Breast epithelium (tissue), 4 donors: ENCODE measurements around the gene SUPT20HL1. TPM values are rescaled to one million over a fixed set of nuclear protein-coding genes. Genes with fewer than 3 reads are reported as not detected.
"Not testable (repeated sequence)": the region's sequence is repeated elsewhere in the genome, so short reads cannot be mapped to it uniquely, and the experiment has no call there.

ENCODE experiments used
- DNase-seq, 2 donors: peaks; one replicate each; pipeline ENCODE4 v3.0.0-alpha.2; 2019; ENCODE audit warnings: low spot score in 2 of 2
- H3K27ac ChIP-seq, 2 donors: fragments of 200-600 bp; sonication (generic) in 1 of 2; one replicate each; pipeline ENCODE4 v1.5.1; 2016 to 2019; ENCODE audit warnings: mild to moderate bottlenecking in 1 of 2
- H3K27me3 ChIP-seq, 2 donors: fragments of 200-600 bp; sonication (generic) in 1 of 2; one replicate each; pipeline versions ENCODE4 v1.5.1 to v1.6.0; 2017 to 2019; ENCODE audit warnings: control low read depth in 1 of 2, mild to moderate bottlenecking in 1 of 2
- H3K36me3 ChIP-seq: fragments of 200-600 bp; one replicate; pipeline ENCODE4 v1.5.1; 2019
- H3K4me1 ChIP-seq, 2 donors: fragments of 200-600 bp; sonication (generic); one replicate each; pipeline ENCODE4 v1.5.1; 2016 to 2019; ENCODE audit warnings: control low read depth in 1 of 2
- H3K4me3 ChIP-seq, 3 donors: fragments of 200-600 bp; sonication (generic); 1 replicate in 2 of 3; 2 replicates in 1 of 3; pipeline ENCODE4 v1.5.1; 2016 to 2019; ENCODE audit warnings: mild to moderate bottlenecking in 3 of 3, moderate library complexity in 2 of 3
- H3K9me3 ChIP-seq, 2 donors: fragments of 200-600 bp; sonication (generic) in 1 of 2; one replicate each; pipeline ENCODE4 v1.5.1; 2016 to 2019; ENCODE audit warnings: control low read depth in 1 of 2
- POLR2A ChIP-seq: fragments of 450-650 bp; IDR thresholded peaks from one replicate; pipeline ENCODE4 v1.6.1; 2016; ENCODE audit warnings: antibody characterized with exemption, mild to moderate bottlenecking, moderate library complexity
- POLR2AphosphoS5 ChIP-seq, 3 donors: sonication (generic); formaldehyde crosslinking; IDR thresholded peaks; one replicate each; pipeline ENCODE4 v1.6.1; 2017; ENCODE audit warnings: antibody characterized with exemption in 3 of 3
- intact Hi-C: fragments of 100-400 bp; cut with DNase I; formaldehyde crosslinking; loops from one replicate; pipeline ENCODE4 v1.15.1; 2023; ENCODE audit warnings: low total_unique reads
- total RNA-seq, 3 donors: library from RNA; depleted of rRNA; stranded (reverse); fragments of >200 nt; gene quantifications; one replicate each; pipeline ENCODE4 v1.1.0, GENCODE V29; 2016
- TF ChIP-seq, protein P1 (sequence below), 3 donors: fragments of 450-650 bp; IDR thresholded peaks; one replicate each; pipeline ENCODE4 v1.5.1; 2016 to 2017; ENCODE audit warnings: antibody characterized with exemption in 3 of 3, mild to moderate bottlenecking in 3 of 3, moderate library complexity in 3 of 3

SUPT20HL1 gene
- total RNA-seq, 3 donors from 2014 or later = not detected

GRCh38 chrX:24350217-24350616, 10.2 kb upstream of the SUPT20HL1 start:
- Histone ChIP-seq H3K27me3 (peaks cover 0 to 18% of the 10 kb centered on the region in 2 donors), H3K4me3 (no peak overlapping the region), H3K27ac (no peak overlapping the region), H3K9me3 (no peaks in the 10 kb centered on the region), H3K4me1 (no peaks in the 10 kb centered on the region), H3K36me3 (no peaks in the 10 kb centered on the region)
- no peak for DNase-seq
- intact Hi-C loops = no loop called here
- TF ChIP-seq, protein P1, sequence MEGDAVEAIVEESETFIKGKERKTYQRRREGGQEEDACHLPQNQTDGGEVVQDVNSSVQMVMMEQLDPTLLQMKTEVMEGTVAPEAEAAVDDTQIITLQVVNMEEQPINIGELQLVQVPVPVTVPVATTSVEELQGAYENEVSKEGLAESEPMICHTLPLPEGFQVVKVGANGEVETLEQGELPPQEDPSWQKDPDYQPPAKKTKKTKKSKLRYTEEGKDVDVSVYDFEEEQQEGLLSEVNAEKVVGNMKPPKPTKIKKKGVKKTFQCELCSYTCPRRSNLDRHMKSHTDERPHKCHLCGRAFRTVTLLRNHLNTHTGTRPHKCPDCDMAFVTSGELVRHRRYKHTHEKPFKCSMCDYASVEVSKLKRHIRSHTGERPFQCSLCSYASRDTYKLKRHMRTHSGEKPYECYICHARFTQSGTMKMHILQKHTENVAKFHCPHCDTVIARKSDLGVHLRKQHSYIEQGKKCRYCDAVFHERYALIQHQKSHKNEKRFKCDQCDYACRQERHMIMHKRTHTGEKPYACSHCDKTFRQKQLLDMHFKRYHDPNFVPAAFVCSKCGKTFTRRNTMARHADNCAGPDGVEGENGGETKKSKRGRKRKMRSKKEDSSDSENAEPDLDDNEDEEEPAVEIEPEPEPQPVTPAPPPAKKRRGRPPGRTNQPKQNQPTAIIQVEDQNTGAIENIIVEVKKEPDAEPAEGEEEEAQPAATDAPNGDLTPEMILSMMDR (IDR thresholded peaks at IDR 0.05) = no peak
- TF ChIP-seq POLR2A (no peak), POLR2AphosphoS5 (IDR thresholded peaks at IDR 0.05) (no peak)

DNA sequence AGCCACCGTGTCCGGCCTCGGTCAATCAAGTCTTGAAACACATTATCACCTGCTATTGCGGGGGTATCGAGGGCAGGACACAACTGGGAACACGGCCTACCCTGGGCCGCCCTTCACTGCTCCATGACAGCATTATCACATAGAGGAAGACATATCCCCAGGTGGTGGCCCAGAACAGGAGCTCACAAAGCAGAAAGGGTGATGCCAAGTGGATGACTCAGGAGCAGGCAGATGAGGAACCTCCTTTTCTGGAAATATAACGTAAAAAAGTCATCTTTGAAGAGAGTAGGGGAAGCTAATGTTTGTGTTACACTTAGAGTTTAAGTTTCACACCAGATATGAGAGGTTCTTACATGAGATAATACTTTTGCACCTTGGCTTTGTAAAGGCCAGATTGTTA, 5.3 kb upstream of the SUPT20HL1 start:
- intact Hi-C loops = no loop called here
- Histone ChIP-seq H3K36me3 (no peaks in the 10 kb centered on the region), H3K9me3 (no peaks in the 10 kb centered on the region), H3K27me3 (peaks cover 0 to 11% of the 10 kb centered on the region in 2 donors), H3K27ac (no peak overlapping the region), H3K4me1 (no peaks in the 10 kb centered on the region), H3K4me3 (no peak overlapping the region)
- DNase-seq = no peak
- TF ChIP-seq, protein P1 (IDR thresholded peaks at IDR 0.05) = no peak
- TF ChIP-seq POLR2A (no peak), POLR2AphosphoS5 (IDR thresholded peaks at IDR 0.05) (no peak)

DNA sequence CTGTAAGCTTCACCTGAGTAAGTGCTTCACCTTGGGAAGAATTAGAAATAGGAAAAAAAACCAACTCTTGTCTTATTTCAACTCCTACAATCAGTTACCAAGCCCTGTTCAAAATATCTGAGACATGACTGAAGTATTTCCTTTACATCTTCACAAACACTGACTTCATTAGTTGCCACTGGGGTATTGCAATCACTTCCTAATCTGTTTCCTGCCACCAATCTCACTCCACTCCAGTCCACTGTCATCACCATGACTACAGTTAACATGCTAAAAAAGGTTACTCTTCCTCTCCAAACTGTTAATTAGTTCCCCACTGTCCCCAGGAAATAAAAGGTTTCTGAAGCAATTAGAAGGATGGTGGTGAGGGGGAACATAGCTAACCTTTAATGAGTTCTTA, 3.3 kb upstream of the SUPT20HL1 start:
- Histone ChIP-seq H3K27ac (no peak overlapping the region), H3K9me3 (no peaks in the 10 kb centered on the region), H3K27me3 (peaks cover 0 to 7% of the 10 kb centered on the region in 2 donors), H3K4me1 (no peaks in the 10 kb centered on the region), H3K4me3 (no peak overlapping the region), H3K36me3 (no peaks in the 10 kb centered on the region)
- intact Hi-C loops = no loop called here
- TF ChIP-seq POLR2AphosphoS5 (IDR thresholded peaks at IDR 0.05) = no peak
- TF ChIP-seq, protein P1 (IDR thresholded peaks at IDR 0.05) = no peak
- no peak for TF ChIP-seq POLR2A
- DNase-seq = no peak

DNA sequence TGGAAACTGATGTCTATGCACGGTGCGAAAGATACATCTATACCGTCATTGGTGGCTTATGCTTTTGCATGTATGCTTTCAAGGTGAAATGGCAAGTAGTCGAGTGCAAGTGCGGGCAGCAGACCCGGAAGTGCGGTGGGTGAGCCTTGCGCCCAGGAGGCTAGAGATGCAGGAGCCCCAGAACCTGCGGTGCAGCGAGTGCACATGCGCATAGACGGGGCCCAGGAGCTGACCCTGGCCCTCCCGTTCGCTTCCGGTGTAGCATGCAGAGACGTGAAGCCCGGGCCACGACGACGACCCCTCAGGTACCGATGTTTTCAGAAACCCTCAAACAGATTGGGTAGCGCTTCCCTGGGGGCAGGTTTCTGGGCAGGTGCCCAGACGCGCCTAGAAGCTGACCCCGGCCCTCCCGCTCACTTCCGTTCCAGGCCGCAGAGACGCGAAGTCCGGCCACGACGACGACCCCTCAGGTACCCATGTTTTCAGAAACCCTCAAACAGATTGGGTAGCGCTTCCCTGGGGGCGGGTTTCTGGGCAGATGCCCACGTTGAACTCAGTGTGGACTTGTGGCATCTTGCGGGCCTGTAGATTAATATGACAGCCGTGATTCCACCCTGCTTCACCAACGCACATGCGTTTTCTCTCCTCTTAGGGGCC, 1.8 kb downstream of the SUPT20HL1 start:
- intact Hi-C loops, H3K4me3 ChIP-seq, H3K27me3 ChIP-seq, H3K4me1 ChIP-seq, H3K9me3 ChIP-seq, H3K36me3 ChIP-seq, H3K27ac ChIP-seq, DNase-seq: not testable (repeated sequence)

DNA sequence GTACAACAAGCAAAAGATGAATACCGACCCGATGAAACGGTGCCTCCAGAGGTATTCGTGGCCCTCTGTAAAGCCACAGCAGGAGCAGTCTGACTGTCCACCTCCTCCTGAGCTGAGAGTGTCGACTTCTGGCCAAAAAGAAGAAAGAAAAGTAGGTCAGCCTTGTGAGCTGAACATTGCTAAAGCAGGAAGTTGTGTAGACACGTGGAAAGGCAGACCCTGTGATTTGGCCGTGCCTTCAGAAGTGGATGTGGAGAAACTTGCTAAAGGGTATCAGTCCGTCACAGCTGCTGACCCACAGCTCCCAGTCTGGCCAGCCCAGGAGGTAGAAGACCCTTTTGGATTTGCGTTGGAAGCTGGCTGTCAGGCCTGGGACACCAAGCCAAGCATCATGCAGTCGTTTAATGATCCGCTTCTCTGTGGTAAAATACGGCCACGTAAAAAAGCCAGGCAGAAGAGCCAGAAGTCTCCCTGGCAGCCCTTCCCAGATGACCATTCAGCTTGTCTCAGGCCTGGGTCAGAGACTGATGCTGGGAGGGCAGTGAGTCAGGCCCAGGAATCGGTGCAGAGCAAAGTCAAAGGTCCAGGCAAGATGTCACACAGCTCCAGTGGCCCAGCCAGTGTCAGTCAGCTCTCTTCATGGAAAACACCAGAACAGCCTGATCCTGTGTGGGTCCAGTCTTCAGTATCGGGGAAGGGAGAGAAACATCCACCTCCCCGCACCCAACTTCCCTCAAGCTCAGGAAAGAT, 3.2 kb downstream of the SUPT20HL1 start:
- H3K4me1 ChIP-seq, H3K4me3 ChIP-seq, H3K27me3 ChIP-seq, DNase-seq, intact Hi-C loops, H3K36me3 ChIP-seq, H3K9me3 ChIP-seq: not testable (repeated sequence)
- peak overlapping the region in 1 of 2 donors; percentile 58 for H3K27ac ChIP-seq

DNA sequence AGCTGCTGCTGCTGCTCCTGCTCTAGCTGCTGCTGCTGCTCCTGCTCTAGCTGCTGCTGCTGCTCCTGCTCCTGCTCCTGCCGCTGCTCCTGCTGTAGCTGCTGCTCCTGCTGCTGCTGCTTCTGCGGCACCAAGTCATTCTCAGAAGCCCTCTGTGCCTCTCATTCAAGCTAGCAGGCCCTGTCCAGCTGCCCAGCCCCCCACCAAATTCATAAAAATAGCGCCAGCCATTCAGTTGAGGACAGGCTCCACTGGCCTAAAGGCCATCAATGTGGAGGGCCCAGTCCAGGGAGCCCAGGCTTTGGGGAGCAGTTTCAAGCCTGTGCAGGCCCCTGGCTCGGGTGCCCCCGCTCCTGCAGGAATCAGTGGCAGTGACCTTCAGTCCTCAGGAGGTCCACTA, 3.9 kb downstream of the SUPT20HL1 start:
- H3K4me1 ChIP-seq = no peaks in the 10 kb centered on the region
- no peaks in the 10 kb centered on the region for H3K9me3 ChIP-seq
- no peaks in the 10 kb centered on the region for H3K36me3 ChIP-seq
- H3K27ac ChIP-seq = peak overlapping the region in 1 of 2 donors; percentile 58
- H3K4me3 ChIP-seq = no peak overlapping the region
- no peak for TF ChIP-seq POLR2A
- TF ChIP-seq, protein P1 (IDR thresholded peaks at IDR 0.05) = no peak
- no peak for TF ChIP-seq POLR2AphosphoS5 (IDR thresholded peaks at IDR 0.05)
- intact Hi-C loops = no loop called here
- H3K27me3 ChIP-seq = peaks cover 0 to 9% of the 10 kb centered on the region in 2 donors
- no peak for DNase-seq
